Measurements from ENCODE around the gene PAPPA2.
"Not testable (repeated sequence)": the region's sequence is repeated elsewhere in the genome, so short reads cannot be mapped to it uniquely, and the experiment has no call there.

Gene PAPPA2

DNA sequence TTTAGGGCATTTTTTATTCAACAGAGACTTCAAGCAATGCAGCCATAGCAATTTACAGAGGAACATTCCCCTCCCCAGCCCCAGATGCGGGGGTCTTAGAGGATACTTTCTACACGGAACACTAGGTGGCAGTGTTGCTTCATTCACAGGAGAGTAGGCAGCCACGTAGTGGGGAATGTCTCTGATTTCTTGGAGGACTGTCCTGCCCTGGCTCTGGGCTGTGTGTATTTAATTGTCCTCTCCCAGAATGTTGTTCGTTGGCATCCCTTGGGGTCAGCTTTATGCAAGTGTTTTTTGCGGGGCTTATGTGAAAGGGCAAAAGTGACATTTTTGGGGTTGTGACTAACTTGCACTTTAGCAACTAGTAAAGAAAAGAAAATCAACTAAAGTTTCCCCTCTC lies 96.9 kb downstream of the PAPPA2 start:
- no peak overlapping the region for H3K27ac ChIP-seq (ENCODE audit: low read depth, low read length)
- no peaks in the 10 kb centered on the region for H3K4me1 ChIP-seq (ENCODE audit: control insufficient read depth, insufficient read depth, low read length)
- no peak overlapping the region for H3K4me3 ChIP-seq (ENCODE audit: low read length)
- no peak overlapping the region for H3K9ac ChIP-seq (ENCODE audit: low read length)
- no peaks in the 10 kb centered on the region for H3K27me3 ChIP-seq (ENCODE audit: control insufficient read depth, insufficient read depth, low read length)
- H3K36me3 ChIP-seq (ENCODE audit: control insufficient read depth, insufficient read depth, low read length) = no peaks in the 10 kb centered on the region

DNA sequence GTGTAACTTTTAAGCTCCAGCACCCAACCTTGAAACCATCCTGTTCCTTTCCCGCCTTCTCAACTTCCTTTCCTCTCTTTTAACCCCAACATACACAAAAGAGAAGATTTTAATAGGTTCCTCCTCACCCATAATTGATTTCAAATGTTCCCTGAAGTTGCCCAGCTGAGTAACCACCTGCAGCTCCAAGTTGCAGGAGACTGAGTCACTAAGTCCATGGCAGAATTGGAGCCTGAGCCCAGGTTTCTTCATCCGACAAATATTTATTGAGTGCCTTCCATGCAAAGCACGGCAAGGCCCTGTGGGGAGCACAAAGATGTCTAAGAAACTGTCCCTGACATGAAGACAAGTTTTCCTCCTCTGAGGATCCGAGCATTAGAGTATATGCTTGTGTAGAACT lies 97.7 kb downstream of the PAPPA2 start:
- no peak overlapping the region for H3K4me3 ChIP-seq (ENCODE audit: low read length)
- H3K4me1 ChIP-seq (ENCODE audit: control insufficient read depth, insufficient read depth, low read length) = no peaks in the 10 kb centered on the region
- H3K9ac ChIP-seq (ENCODE audit: low read length) = no peak overlapping the region
- no peaks in the 10 kb centered on the region for H3K36me3 ChIP-seq (ENCODE audit: control insufficient read depth, insufficient read depth, low read length)
- no peaks in the 10 kb centered on the region for H3K27me3 ChIP-seq (ENCODE audit: control insufficient read depth, insufficient read depth, low read length)
- no peak overlapping the region for H3K27ac ChIP-seq (ENCODE audit: low read depth, low read length)

DNA sequence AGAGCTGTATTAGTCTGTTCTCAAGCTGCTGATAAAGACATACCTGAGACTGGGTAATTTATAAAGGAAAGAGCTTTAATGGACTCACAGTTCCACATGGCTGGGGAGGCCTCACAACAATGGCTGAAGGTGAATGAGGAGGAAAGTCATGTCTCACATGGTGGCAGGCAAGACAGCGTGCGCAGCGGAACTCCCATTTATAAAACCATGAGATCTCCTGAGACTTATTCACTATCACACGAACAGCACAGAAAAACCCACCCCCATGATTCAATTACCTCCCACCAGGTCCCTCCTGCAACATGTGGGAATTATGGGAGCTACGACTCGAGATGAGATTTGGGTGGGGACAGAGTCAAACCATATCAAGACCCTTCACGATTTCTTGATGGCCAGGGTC lies 98.8 kb downstream of the PAPPA2 start:
- H3K27me3 ChIP-seq (ENCODE audit: control insufficient read depth, insufficient read depth, low read length); H3K27ac ChIP-seq (ENCODE audit: low read depth, low read length); H3K4me3 ChIP-seq (ENCODE audit: low read length); H3K36me3 ChIP-seq (ENCODE audit: control insufficient read depth, insufficient read depth, low read length); H3K9ac ChIP-seq (ENCODE audit: low read length); H3K4me1 ChIP-seq (ENCODE audit: control insufficient read depth, insufficient read depth, low read length): not testable (repeated sequence)

DNA sequence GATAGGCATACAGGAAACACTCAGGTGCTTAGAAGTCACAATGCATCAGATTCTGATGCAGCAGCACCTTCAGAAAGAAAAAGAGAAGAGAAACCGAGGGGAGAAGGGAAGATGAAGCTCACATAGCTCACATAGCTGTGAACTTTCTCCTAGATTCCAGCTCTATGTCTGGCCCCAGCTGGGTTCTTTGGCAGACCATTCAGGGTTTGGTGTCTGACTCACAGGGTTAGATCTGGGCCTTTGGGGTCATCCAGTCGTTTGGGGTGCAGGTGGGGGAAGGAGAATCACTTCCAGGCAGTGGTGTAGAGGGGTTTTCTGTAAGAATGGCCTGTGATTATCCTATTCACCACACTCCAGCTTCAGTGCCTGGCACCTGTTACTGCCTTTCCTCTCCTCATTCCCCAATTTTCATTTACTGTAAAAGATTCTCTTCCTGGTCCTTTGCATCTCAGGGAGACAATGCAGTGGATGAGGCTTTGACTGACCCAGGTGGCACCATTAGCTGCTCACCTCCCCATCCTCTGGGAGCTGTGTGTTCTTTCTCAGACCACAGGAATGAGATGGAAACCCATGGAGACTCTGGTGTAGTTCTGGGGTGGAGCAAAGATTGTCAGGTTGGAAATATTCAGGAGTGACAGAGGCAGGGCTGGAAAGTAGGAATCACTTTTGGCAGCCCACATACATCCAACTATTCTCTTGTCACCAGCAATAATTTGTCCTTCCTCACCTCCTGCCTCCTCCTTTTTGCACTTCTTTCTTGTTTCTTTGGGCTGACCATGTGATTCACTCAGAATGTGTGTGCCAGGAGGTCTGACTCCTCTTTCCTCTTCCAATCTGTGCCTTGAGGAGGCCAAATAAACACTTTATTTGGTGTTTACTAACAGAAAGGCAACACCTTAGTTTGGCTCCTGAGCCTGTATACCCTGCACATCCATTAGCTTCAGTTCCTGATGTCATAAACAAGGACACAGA lies 103.3 kb downstream of the PAPPA2 start:
- no peak overlapping the region for H3K27ac ChIP-seq (ENCODE audit: low read depth, low read length)
- H3K27me3 ChIP-seq (ENCODE audit: control insufficient read depth, insufficient read depth, low read length) = no peaks in the 10 kb centered on the region
- H3K36me3 ChIP-seq (ENCODE audit: control insufficient read depth, insufficient read depth, low read length) = no peaks in the 10 kb centered on the region
- no peak overlapping the region for H3K9ac ChIP-seq (ENCODE audit: low read length)
- no peaks in the 10 kb centered on the region for H3K4me1 ChIP-seq (ENCODE audit: control insufficient read depth, insufficient read depth, low read length)
- H3K4me3 ChIP-seq (ENCODE audit: low read length) = no peak overlapping the region

DNA sequence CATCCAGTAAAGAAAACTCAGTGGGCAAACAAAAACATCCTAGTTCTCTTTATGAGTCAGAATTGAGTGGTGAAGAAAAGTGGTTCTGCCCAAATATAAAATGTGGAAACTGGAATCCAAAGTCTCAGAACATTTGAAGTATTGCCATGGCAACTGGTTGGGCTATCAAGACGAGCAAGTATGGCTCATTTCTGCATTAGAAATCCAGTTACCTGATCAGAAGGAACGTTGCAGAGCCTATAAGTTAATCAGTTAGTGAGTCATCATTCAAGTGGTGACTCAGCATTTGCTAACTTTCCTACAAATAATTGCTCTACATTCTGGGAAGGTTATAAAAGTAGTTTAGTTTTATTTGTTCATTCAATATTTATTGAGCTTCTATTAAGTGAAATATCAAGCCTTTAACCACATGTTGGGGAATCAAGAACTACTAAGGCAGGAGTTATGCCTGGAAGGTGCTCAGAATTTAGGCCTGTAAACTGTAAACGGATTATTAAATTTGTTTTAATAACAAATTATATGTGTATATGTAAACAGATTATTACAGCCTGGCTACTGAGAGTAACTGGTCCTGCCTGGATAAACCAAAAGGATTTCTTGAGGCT lies 104.3 kb downstream of the PAPPA2 start:
- H3K27me3 ChIP-seq (ENCODE audit: control insufficient read depth, insufficient read depth, low read length) = no peaks in the 10 kb centered on the region
- no peaks in the 10 kb centered on the region for H3K4me1 ChIP-seq (ENCODE audit: control insufficient read depth, insufficient read depth, low read length)
- no peak overlapping the region for H3K9ac ChIP-seq (ENCODE audit: low read length)
- H3K27ac ChIP-seq (ENCODE audit: low read depth, low read length) = no peak overlapping the region
- H3K36me3 ChIP-seq (ENCODE audit: control insufficient read depth, insufficient read depth, low read length) = no peaks in the 10 kb centered on the region
- no peak overlapping the region for H3K4me3 ChIP-seq (ENCODE audit: low read length)

DNA sequence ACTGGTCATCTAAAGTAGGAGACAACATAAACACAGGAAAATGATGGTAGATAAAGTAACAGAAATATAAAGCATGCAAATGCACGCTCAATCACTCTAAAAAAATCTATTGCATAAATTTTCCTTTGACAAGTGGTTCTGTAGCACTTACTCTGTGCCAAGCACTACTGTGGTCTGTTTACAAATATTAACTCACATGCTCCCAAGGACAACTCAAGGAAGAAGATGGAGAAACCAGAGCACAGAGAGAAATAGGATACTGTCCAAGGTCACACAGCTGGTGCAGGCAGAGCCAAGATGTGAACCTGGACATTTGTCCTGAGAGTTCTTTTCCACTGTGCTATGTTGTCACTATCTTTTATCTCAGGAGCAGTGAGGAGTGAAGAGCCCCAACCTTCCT lies 105.2 kb downstream of the PAPPA2 start:
- H3K27ac ChIP-seq (ENCODE audit: low read depth, low read length) = no peak overlapping the region
- H3K9ac ChIP-seq (ENCODE audit: low read length) = no peak overlapping the region
- H3K4me1 ChIP-seq (ENCODE audit: control insufficient read depth, insufficient read depth, low read length) = no peaks in the 10 kb centered on the region

DNA sequence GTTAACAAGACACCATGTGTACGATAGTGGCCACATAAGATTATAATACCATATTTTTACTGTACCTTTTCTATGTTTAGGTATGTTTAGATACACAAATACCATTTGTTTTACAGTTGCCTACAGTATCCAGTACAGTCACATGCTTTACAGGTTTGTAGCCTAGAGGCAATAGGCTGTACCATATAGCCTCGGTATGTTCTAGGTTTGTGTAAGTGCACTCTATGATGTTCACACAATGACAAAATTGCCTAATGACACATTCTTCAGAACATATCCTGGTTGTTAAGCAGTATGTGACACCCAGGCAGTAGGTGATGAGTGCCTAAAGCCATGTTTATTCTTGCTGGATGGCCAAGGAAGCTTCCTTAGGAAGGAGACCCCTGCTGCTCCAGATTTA lies 111.8 kb downstream of the PAPPA2 start:
- Histone ChIP-seq H3K4me1 (ENCODE audit: control insufficient read depth, insufficient read depth, low read length) (no peaks in the 10 kb centered on the region), H3K27ac (ENCODE audit: low read depth, low read length) (no peak overlapping the region), H3K27me3 (ENCODE audit: control insufficient read depth, insufficient read depth, low read length) (no peaks in the 10 kb centered on the region), H3K36me3 (ENCODE audit: control insufficient read depth, insufficient read depth, low read length) (no peaks in the 10 kb centered on the region), H3K4me3 (ENCODE audit: low read length) (no peak overlapping the region), H3K9ac (ENCODE audit: low read length) (no peak overlapping the region)

More for the DNA sequence above, 105.2 kb downstream of the PAPPA2 start:
- no peaks in the 10 kb centered on the region for H3K36me3 ChIP-seq (ENCODE audit: control insufficient read depth, insufficient read depth, low read length)
- no peaks in the 10 kb centered on the region for H3K27me3 ChIP-seq (ENCODE audit: control insufficient read depth, insufficient read depth, low read length)
- no peak overlapping the region for H3K4me3 ChIP-seq (ENCODE audit: low read length)

DNA sequence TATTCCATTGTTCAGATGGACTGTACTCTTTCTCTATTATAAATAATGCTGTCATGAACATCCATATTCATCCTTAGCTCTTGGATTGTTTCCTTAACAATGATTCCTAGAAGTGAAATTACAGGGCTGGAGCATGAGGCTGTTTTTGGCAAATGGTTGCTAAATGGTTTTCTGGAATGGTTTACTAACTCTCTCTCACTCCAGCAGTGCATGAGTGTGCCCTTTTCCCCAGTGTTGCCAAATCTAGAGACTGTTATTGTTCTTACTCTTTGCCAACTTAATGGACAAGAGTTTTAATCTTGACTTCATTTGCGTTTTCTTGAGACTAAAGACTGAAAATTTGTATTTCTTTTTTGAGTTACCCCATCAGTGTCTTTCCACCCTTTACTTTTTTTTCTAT lies 113.0 kb downstream of the PAPPA2 start:
- Histone ChIP-seq H3K36me3 (ENCODE audit: control insufficient read depth, insufficient read depth, low read length) (no peaks in the 10 kb centered on the region), H3K27me3 (ENCODE audit: control insufficient read depth, insufficient read depth, low read length) (no peaks in the 10 kb centered on the region), H3K4me3 (ENCODE audit: low read length) (no peak overlapping the region), H3K9ac (ENCODE audit: low read length) (no peak overlapping the region), H3K4me1 (ENCODE audit: control insufficient read depth, insufficient read depth, low read length) (no peaks in the 10 kb centered on the region), H3K27ac (ENCODE audit: low read depth, low read length) (no peak overlapping the region)

DNA sequence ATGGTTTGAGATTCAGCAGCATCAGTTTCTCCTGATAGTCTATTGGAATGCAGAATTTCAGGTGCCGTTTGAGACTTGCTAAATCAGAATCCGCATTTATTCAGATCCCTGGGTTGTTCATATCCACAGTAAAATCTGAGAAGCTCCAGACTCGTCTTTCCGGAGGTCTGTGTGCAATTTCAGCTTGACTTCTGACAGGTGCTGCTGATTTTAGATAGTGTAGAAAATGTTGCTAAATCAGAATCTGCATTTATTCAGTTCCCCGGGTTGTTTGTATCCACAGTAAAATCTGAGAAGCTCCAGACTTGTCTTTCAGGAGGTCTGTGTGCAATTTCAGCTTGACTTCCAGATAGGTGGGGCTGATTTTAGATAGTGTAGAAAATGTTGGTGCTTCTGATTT lies 113.7 kb downstream of the PAPPA2 start:
- H3K27me3 ChIP-seq (ENCODE audit: control insufficient read depth, insufficient read depth, low read length) = no peaks in the 10 kb centered on the region
- H3K36me3 ChIP-seq (ENCODE audit: control insufficient read depth, insufficient read depth, low read length) = no peaks in the 10 kb centered on the region
- H3K4me3 ChIP-seq (ENCODE audit: low read length) = no peak overlapping the region
- no peak overlapping the region for H3K27ac ChIP-seq (ENCODE audit: low read depth, low read length)
- no peaks in the 10 kb centered on the region for H3K4me1 ChIP-seq (ENCODE audit: control insufficient read depth, insufficient read depth, low read length)
- H3K9ac ChIP-seq (ENCODE audit: low read length) = no peak overlapping the region

DNA sequence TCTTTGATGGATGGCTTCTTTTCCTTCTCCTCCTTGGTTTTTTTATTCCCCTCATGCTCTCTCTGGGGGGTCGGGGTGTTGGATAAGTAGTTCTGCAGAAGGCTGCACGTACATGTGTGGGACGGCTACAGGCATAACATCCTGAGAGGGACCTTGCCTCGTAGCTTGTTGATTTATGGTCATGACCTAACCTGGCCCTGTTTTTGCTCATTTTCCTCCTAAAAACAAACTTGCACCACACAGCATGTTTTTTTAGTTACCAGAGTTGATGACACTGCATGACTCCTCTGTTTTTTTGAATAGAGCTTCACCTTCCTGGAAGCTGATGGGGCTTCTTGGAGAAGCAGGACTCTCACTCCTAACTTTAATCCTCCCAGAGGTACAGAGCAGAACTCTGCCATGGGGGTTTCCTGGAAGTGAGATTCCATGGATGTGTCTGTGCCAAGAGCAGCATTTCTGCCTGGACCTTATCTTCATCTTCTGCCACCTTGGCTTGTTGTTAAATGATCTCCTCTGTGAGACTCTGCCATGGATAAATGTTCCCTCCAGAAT lies 114.7 kb downstream of the PAPPA2 start:
- H3K27me3 ChIP-seq (ENCODE audit: control insufficient read depth, insufficient read depth, low read length) = no peaks in the 10 kb centered on the region
- no peak overlapping the region for H3K4me3 ChIP-seq (ENCODE audit: low read length)
- no peaks in the 10 kb centered on the region for H3K36me3 ChIP-seq (ENCODE audit: control insufficient read depth, insufficient read depth, low read length)
- H3K4me1 ChIP-seq (ENCODE audit: control insufficient read depth, insufficient read depth, low read length) = no peaks in the 10 kb centered on the region
- H3K27ac ChIP-seq (ENCODE audit: low read depth, low read length) = no peak overlapping the region
- H3K9ac ChIP-seq (ENCODE audit: low read length) = no peak overlapping the region

DNA sequence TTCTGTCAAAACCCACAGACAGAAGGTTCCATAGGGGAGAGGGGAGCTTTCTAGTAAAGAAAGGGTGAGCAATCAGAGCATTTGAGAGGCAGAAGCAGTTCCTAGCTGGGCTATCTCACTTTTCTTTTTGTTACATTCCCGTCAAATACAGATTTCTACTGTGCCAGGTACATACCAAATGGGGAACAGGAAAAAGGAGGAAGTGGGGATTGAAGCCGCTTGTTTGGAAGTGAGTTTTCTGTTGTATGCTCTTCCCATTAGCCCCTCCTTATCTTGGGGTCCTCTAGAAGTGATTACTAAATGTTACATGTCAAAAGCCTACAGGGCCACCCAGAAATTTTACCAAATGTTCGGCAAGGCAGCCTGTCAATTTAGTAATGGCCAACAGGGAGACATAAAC lies 116.1 kb downstream of the PAPPA2 start:
- Histone ChIP-seq H3K4me1 (ENCODE audit: control insufficient read depth, insufficient read depth, low read length) (no peaks in the 10 kb centered on the region), H3K36me3 (ENCODE audit: control insufficient read depth, insufficient read depth, low read length) (no peaks in the 10 kb centered on the region), H3K27ac (ENCODE audit: low read depth, low read length) (no peak overlapping the region), H3K27me3 (ENCODE audit: control insufficient read depth, insufficient read depth, low read length) (no peaks in the 10 kb centered on the region), H3K9ac (ENCODE audit: low read length) (no peak overlapping the region), H3K4me3 (ENCODE audit: low read length) (no peak overlapping the region)

DNA sequence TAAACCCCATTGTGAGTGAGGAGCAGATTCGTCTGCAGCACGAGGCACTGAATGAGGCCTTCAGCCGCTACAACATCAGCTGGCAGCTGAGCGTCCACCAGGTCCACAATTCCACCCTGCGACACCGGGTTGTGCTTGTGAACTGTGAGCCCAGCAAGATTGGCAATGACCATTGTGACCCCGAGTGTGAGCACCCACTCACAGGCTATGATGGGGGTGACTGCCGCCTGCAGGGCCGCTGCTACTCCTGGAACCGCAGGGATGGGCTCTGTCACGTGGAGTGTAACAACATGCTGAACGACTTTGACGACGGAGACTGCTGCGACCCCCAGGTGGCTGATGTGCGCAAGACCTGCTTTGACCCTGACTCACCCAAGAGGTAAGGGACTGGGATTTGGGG lies 132.2 kb downstream of the PAPPA2 start:
- no peak overlapping the region for H3K9ac ChIP-seq (ENCODE audit: low read length)
- H3K27ac ChIP-seq (ENCODE audit: low read depth, low read length) = no peak overlapping the region
- H3K27me3 ChIP-seq (ENCODE audit: control insufficient read depth, insufficient read depth, low read length) = no peaks in the 10 kb centered on the region
- no peaks in the 10 kb centered on the region for H3K36me3 ChIP-seq (ENCODE audit: control insufficient read depth, insufficient read depth, low read length)
- no peak overlapping the region for H3K4me3 ChIP-seq (ENCODE audit: low read length)
- H3K4me1 ChIP-seq (ENCODE audit: control insufficient read depth, insufficient read depth, low read length) = no peaks in the 10 kb centered on the region
